Measurements from ENCODE around the gene RIPK3.

RIPK3 gene

GRCh38 chr14:24324024-24324423 lies 15.8 kb downstream of the RIPK3 start:
- ATAC-seq (no peak), DNase-seq (ENCODE audit: low spot score in 2 of 2) (no peak)
- Mint-ChIP-seq H3K9me3 (no peaks in the 10 kb centered on the region), H3K36me3 (peaks cover 2% of the 10 kb centered on the region), H3K27ac (peak overlapping the region; percentile 32), H3K4me3 (no peak overlapping the region), H3K4me1 (peaks cover 26% of the 10 kb centered on the region)

- peaks cover 20% of the 10 kb centered on the region for H3K4me1 Mint-ChIP-seq
- no peak overlapping the region for H3K4me3 Mint-ChIP-seq
- no peaks in the 10 kb centered on the region for H3K36me3 Mint-ChIP-seq
- ATAC-seq (no peak), DNase-seq (ENCODE audit: low spot score in 2 of 2) (no peak)
- peak overlapping the region; percentile 2 for H3K27ac Mint-ChIP-seq
- H3K9me3 Mint-ChIP-seq: no peaks in the 10 kb centered on the region
Observed at GRCh38 chr14:24323341-24323740, 16.4 kb downstream of the RIPK3 start.

GRCh38 chr14:24322672-24323071 lies 17.1 kb downstream of the RIPK3 start:
- H3K4me3 Mint-ChIP-seq: no peak overlapping the region
- no peak for DNase-seq (ENCODE audit: low spot score in 2 of 2)
- H3K9me3 Mint-ChIP-seq: no peaks in the 10 kb centered on the region
- no peak for ATAC-seq
- peaks cover 15% of the 10 kb centered on the region for H3K4me1 Mint-ChIP-seq
- H3K27ac Mint-ChIP-seq: peak overlapping the region; percentile 2
- no peaks in the 10 kb centered on the region for H3K36me3 Mint-ChIP-seq

GRCh38 chr14:24321212-24321975 lies 18.4 kb downstream of the RIPK3 start:
- no peak overlapping the region for H3K27ac Mint-ChIP-seq
- ATAC-seq (no peak), DNase-seq (ENCODE audit: low spot score in 2 of 2) (no peak)
- no peaks in the 10 kb centered on the region for H3K9me3 Mint-ChIP-seq
- peaks cover 14% of the 10 kb centered on the region for H3K4me1 Mint-ChIP-seq
- H3K4me3 Mint-ChIP-seq: no peak overlapping the region
- H3K36me3 Mint-ChIP-seq: no peaks in the 10 kb centered on the region

- Mint-ChIP-seq H3K9me3 (no peaks in the 10 kb centered on the region), H3K27ac (peak overlapping the region; percentile 65), H3K4me3 (no peak overlapping the region), H3K36me3 (peaks cover 2% of the 10 kb centered on the region), H3K4me1 (peaks cover 46% of the 10 kb centered on the region)
- DNase-seq (ENCODE audit: low spot score in 2 of 2) (no peak), ATAC-seq (no peak)
Observed at GRCh38 chr14:24317141-24317928, 22.5 kb downstream of the RIPK3 start.

GRCh38 chr14:24316597-24316950 lies 23.2 kb downstream of the RIPK3 start:
- DNase-seq (ENCODE audit: low spot score in 2 of 2): no peak
- Mint-ChIP-seq H3K36me3 (peaks cover 7% of the 10 kb centered on the region), H3K4me1 (peaks cover 51% of the 10 kb centered on the region), H3K9me3 (no peaks in the 10 kb centered on the region), H3K4me3 (no peak overlapping the region), H3K27ac (peak overlapping the region; percentile 65)
- ATAC-seq: no peak

GRCh38 chr14:24315807-24316596 lies 23.8 kb downstream of the RIPK3 start:
- H3K4me3 Mint-ChIP-seq: no peak overlapping the region
- H3K9me3 Mint-ChIP-seq: no peaks in the 10 kb centered on the region
- no peak for ATAC-seq
- DNase-seq (ENCODE audit: low spot score in 2 of 2): no peak
- H3K4me1 Mint-ChIP-seq: peaks cover 52% of the 10 kb centered on the region
- H3K36me3 Mint-ChIP-seq: peaks cover 7% of the 10 kb centered on the region
- H3K27ac Mint-ChIP-seq: peak overlapping the region; percentile 65

GRCh38 chr14:24315243-24315806 lies 24.5 kb downstream of the RIPK3 start:
- no peak overlapping the region for H3K4me3 Mint-ChIP-seq

GRCh38 chr14:24314377-24315193 lies 25.2 kb downstream of the RIPK3 start:
- DNase-seq (ENCODE audit: low spot score in 2 of 2) (no peak), ATAC-seq (no peak)
- H3K4me1 Mint-ChIP-seq: peaks cover 62% of the 10 kb centered on the region
- H3K4me3 Mint-ChIP-seq: peak overlapping the region; percentile 80
- H3K9me3 Mint-ChIP-seq: no peaks in the 10 kb centered on the region
- H3K27ac Mint-ChIP-seq: peak overlapping the region; percentile 92
- peaks cover 15% of the 10 kb centered on the region for H3K36me3 Mint-ChIP-seq

More at GRCh38 chr14:24315243-24315806, 24.5 kb downstream of the RIPK3 start:
- Mint-ChIP-seq H3K27ac (peak overlapping the region; percentile 92), H3K36me3 (peaks cover 9% of the 10 kb centered on the region), H3K4me1 (peaks cover 54% of the 10 kb centered on the region), H3K9me3 (no peaks in the 10 kb centered on the region)
- no peak for DNase-seq (ENCODE audit: low spot score in 2 of 2)
- ATAC-seq: no peak

GRCh38 chr14:24313913-24314312 lies 25.9 kb downstream of the RIPK3 start:
- H3K4me3 Mint-ChIP-seq: peak overlapping the region; percentile 80

GRCh38 chr14:24312736-24313507 lies 26.9 kb downstream of the RIPK3 start:
- H3K4me3 Mint-ChIP-seq: peak overlapping the region; percentile 80
- H3K9me3 Mint-ChIP-seq: no peaks in the 10 kb centered on the region
- DNase-seq (ENCODE audit: low spot score in 2 of 2): peak in 1 of 2 donors; percentile 56
- ATAC-seq: no peak
- peaks cover 76% of the 10 kb centered on the region for H3K4me1 Mint-ChIP-seq
- peaks cover 23% of the 10 kb centered on the region for H3K36me3 Mint-ChIP-seq
- peak overlapping the region; percentile 92 for H3K27ac Mint-ChIP-seq

More at GRCh38 chr14:24313913-24314312, 25.9 kb downstream of the RIPK3 start:
- DNase-seq (ENCODE audit: low spot score in 2 of 2) (no peak), ATAC-seq (no peak)
- H3K27ac Mint-ChIP-seq: peak overlapping the region; percentile 92
- peaks cover 68% of the 10 kb centered on the region for H3K4me1 Mint-ChIP-seq
- H3K9me3 Mint-ChIP-seq: no peaks in the 10 kb centered on the region
- H3K36me3 Mint-ChIP-seq: peaks cover 15% of the 10 kb centered on the region

- H3K36me3 Mint-ChIP-seq: peaks cover 32% of the 10 kb centered on the region
- peak overlapping the region; percentile 92 for H3K27ac Mint-ChIP-seq
- H3K4me3 Mint-ChIP-seq: peak overlapping the region; percentile 80
- H3K4me1 Mint-ChIP-seq: peaks cover 78% of the 10 kb centered on the region
- no peak for DNase-seq (ENCODE audit: low spot score in 2 of 2)
- no peaks in the 10 kb centered on the region for H3K9me3 Mint-ChIP-seq
- no peak for ATAC-seq
Observed at GRCh38 chr14:24311837-24312615, 27.8 kb downstream of the RIPK3 start.
